ENCODE data around the gene SH2D3A.

The SH2D3A gene

DNA sequence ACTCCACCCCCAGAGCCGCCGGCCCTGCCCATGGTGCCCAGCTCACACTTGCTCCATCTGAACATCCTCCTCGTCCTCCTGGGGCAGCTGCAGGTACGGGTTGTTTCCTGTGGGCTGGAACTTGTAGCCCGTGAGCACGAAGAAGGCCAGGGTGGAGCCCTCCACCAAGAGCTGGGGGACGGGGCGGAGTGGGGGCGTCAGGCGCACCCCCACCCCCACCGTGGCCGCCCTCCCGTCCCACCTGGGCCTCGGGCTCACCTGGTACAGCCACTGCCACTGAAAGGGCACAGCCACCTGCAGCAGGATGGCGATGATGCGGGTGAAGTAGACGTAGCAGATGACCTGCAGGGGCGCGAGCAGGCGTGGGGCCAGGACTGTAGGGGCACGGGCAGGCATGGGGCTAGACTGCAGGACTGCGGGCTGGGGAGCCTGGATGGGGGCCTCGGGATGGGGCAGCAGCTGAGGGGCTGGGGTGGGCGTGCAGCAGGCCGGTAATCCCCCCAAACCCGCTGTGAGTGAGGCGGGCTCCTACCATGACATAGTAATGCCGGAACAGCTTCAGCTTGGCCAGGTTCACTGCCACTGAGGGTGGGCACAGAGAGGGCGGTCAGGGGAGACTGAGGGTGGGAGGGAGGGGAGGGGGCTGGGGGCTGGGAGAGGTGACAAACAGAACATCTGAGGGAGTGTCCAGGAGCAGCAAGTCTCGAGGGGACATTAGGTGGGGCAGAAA is 36.1 kb downstream of the SH2D3A start:
- Histone ChIP-seq H3K27ac (no peak overlapping the region), H3K27me3 (no peaks in the 10 kb centered on the region), H3K4me1 (ENCODE audit: control insufficient read depth in 1 of 2, insufficient read depth in 1 of 2, low read depth in 1 of 2, low read length in 1 of 2) (peaks cover 39 to 41% of the 10 kb centered on the region in 2 experiments), H3K4me3 (ENCODE audit: low read depth in 1 of 2, low read length in 1 of 2) (no peak overlapping the region), H3K9me3 (no peaks in the 10 kb centered on the region), H3K36me3 (peaks cover 46% of the 10 kb centered on the region)
- TF ChIP-seq, protein P1, sequence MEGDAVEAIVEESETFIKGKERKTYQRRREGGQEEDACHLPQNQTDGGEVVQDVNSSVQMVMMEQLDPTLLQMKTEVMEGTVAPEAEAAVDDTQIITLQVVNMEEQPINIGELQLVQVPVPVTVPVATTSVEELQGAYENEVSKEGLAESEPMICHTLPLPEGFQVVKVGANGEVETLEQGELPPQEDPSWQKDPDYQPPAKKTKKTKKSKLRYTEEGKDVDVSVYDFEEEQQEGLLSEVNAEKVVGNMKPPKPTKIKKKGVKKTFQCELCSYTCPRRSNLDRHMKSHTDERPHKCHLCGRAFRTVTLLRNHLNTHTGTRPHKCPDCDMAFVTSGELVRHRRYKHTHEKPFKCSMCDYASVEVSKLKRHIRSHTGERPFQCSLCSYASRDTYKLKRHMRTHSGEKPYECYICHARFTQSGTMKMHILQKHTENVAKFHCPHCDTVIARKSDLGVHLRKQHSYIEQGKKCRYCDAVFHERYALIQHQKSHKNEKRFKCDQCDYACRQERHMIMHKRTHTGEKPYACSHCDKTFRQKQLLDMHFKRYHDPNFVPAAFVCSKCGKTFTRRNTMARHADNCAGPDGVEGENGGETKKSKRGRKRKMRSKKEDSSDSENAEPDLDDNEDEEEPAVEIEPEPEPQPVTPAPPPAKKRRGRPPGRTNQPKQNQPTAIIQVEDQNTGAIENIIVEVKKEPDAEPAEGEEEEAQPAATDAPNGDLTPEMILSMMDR (IDR thresholded peaks at IDR 0.05), result no peak

DNA sequence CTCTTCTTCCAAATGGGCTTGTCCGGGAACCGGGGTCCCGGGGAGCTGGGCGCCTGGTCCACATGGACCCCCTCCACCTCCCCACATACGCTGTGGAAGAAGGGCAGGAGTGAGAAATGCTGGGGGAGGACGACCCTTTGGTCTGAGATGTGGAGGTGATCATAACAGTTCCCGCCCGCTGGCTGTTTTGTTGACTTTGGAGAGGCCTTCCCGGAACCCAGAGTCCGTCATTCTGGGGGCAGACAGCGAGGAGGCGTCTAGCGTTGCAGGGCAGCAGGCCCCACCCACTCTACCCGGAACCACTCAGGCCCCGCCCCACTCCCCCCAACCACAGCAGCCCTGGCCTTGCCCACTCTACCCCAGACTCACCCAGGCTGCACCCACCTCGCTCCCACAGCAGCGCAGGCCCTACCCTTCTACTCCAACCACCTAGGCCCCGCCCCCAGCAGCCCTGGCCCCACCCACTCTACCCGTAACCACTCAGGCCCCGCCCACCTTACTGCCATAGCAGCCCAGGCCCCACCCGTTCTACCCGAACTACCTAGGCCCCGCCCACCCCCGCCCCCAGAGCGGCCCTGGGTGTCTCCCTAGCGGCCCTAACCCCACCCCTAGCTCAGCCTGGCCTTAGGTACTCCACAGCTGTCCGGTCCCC is 37.0 kb downstream of the SH2D3A start:
- Histone ChIP-seq H3K4me3 (ENCODE audit: low read depth in 1 of 2, low read length in 1 of 2) (peak overlapping the region in 1 of 2 experiments; percentile 29), H3K36me3 (peaks cover 43% of the 10 kb centered on the region), H3K27ac (no peak overlapping the region), H3K27me3 (no peaks in the 10 kb centered on the region), H3K4me1 (ENCODE audit: control insufficient read depth in 1 of 2, insufficient read depth in 1 of 2, low read depth in 1 of 2, low read length in 1 of 2) (peaks cover 35% of the 10 kb centered on the region in 2 experiments), H3K9me3 (no peaks in the 10 kb centered on the region)
- TF ChIP-seq, protein P1 (IDR thresholded peaks at IDR 0.05), result no peak

DNA sequence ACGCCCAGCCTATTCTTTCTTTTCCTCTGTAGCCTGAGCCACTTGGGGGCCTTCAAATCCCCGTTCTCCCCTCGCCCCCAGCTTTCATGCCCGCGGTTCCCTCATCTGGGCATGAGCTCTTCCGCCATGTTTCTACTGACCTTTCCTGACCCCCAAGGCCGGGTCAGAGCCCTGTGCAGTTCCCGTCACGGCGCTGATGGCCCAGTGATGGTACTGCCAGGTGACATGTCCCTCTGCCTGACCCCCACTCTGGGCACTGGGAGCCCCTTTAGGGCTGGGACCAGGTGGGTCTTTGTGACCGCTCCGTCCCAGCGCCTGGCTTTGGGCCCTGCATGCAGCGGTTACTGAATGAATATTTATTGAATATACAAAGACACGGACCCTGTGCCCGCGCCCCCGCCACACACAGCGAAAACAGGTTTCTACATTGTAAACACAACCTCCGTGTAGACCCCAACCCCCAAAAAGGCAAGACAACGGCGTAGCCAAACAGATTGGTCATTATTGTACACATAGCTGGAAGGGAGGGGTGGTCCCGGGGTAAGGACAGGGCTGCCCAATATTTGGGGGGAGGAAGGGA is 37.6 kb downstream of the SH2D3A start:
- Histone ChIP-seq H3K27me3 (no peaks in the 10 kb centered on the region), H3K9me3 (no peaks in the 10 kb centered on the region), H3K4me1 (ENCODE audit: control insufficient read depth in 1 of 2, insufficient read depth in 1 of 2, low read depth in 1 of 2, low read length in 1 of 2) (peaks cover 41% of the 10 kb centered on the region in 2 experiments), H3K36me3 (peaks cover 38% of the 10 kb centered on the region), H3K4me3 (ENCODE audit: low read depth in 1 of 2, low read length in 1 of 2) (peak overlapping the region in 1 of 2 experiments; percentile 29), H3K27ac (peak overlapping the region; percentile 86)
- TF ChIP-seq, protein P1 (IDR thresholded peaks at IDR 0.05), result no peak

DNA sequence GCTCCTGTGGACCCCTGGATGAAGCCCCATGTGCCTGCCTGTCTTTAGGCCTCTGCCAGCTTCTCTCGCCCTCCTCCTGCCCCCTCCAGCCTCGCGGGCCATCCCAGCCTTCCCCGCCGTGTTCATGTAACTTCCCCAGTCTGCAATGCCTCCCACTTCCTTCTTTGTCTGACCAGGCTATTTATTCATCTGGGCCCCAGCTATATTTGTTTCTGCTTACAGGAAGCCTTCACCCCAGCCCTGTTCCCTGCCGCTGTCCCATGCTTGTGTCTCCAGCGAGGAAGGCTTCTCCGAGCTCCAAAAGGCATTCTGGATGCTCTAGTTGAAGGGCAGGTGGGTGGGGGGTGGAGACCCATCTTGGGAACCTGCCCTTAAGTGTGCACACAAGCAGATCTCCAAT is 38.9 kb downstream of the SH2D3A start:
- no peaks in the 10 kb centered on the region for H3K9me3 ChIP-seq
- peaks cover 54% of the 10 kb centered on the region in 2 experiments for H3K4me1 ChIP-seq (ENCODE audit: control insufficient read depth in 1 of 2, insufficient read depth in 1 of 2, low read depth in 1 of 2, low read length in 1 of 2)
- H3K27ac ChIP-seq, result peak overlapping the region; percentile 86
- peaks cover 28% of the 10 kb centered on the region for H3K36me3 ChIP-seq
- H3K27me3 ChIP-seq, result no peaks in the 10 kb centered on the region
- peak overlapping the region; percentile 33 to 54 for H3K4me3 ChIP-seq (ENCODE audit: low read depth in 1 of 2, low read length in 1 of 2)
- TF ChIP-seq, protein P1 (IDR thresholded peaks at IDR 0.05), result no peak

DNA sequence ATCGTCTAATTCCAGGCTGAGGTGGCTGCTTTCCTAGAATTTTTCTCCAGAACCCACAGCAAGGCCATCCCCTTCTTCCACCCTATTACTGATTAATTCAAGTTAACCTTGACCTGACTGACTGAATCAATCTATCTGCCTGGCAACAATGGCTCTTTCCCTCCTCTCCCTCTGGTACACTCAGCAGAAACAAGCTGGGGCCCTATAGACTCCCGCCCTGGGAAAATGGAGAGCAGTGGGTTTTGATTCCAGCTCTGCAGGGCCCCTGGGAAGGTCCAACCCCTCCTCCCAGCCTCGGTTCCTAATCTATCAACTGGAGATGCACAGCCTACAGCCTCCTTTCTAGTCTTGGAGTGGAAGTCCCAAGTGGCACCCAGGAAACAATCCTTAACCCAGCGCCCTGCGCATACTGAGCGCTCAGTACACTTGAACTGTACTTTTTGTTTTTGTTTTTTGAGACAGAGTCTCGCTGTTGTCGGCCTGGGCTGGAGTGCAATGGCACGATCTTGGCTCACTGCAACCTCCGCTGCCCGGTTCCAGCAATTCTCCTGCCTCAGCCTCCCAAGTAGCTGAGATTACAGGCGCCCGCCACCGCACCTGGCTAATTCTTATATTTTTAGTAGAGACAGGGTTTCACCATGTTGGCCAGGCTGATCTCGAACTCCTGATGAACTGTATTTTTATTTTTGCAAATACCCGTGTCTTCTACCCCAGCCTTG is 41.6 kb downstream of the SH2D3A start:
- H3K4me1 ChIP-seq (ENCODE audit: control insufficient read depth in 1 of 2, insufficient read depth in 1 of 2, low read depth in 1 of 2, low read length in 1 of 2), result peaks cover 81% of the 10 kb centered on the region in 2 experiments
- H3K36me3 ChIP-seq, result peaks cover 2% of the 10 kb centered on the region
- H3K4me3 ChIP-seq (ENCODE audit: low read depth in 1 of 2, low read length in 1 of 2), result no peak overlapping the region
- no peaks in the 10 kb centered on the region for H3K9me3 ChIP-seq
- H3K27ac ChIP-seq, result no peak overlapping the region
- no peaks in the 10 kb centered on the region for H3K27me3 ChIP-seq
- TF ChIP-seq, protein P1 (IDR thresholded peaks at IDR 0.05), result no peak

All from neutrophil (primary cell).